Calu3 (cell line): Measurements from ENCODE around the gene SCO2. TPM values are rescaled to one million over a fixed set of nuclear protein-coding genes. Genes with fewer than 3 reads are reported as not detected.

ENCODE experiments used
- BruUV-seq: library from RNA; stranded (reverse); fragments of 400-500 nt; replicated peaks from 2 replicates; lab custom pipeline; 2021; lab: Mats Ljungman, UMichigan
- CTCF ChIA-PET: fragments of 300-600 bp; sonication (Branson Sonifier 250); formaldehyde crosslinking; loops from one replicate; lab custom pipeline; 2022; ENCODE audit warnings: antibody characterized with exemption; lab: Charles Lee
- DNase-seq: peaks from one replicate; pipeline ENCODE4 v3.0.0; 2022
- H3K27ac Mint-ChIP-seq: one replicate; pipeline ENCODE4 v1.8.0; 2022; ENCODE audit warnings: mixed read lengths; ENCODE audit not compliant: unreplicated experiment
- H3K27me3 Mint-ChIP-seq: one replicate; pipeline ENCODE4 v1.8.0; 2022; ENCODE audit warnings: mixed read lengths; ENCODE audit not compliant: unreplicated experiment
- H3K36me3 Mint-ChIP-seq: one replicate; pipeline ENCODE4 v1.8.0; 2022; ENCODE audit warnings: mild to moderate bottlenecking, moderate library complexity, mixed read lengths; ENCODE audit not compliant: insufficient read depth, unreplicated experiment
- H3K4me1 Mint-ChIP-seq: one replicate; pipeline ENCODE4 v1.8.0; 2022; ENCODE audit warnings: mild to moderate bottlenecking, low read depth, mixed read lengths; ENCODE audit not compliant: unreplicated experiment
- H3K4me3 Mint-ChIP-seq: one replicate; pipeline ENCODE4 v1.8.0; 2022; ENCODE audit warnings: mild to moderate bottlenecking, low read depth, moderate library complexity, mixed read lengths; ENCODE audit not compliant: unreplicated experiment
- H3K9me3 Mint-ChIP-seq: one replicate; pipeline ENCODE4 v1.8.0; 2022; ENCODE audit warnings: low read depth, mixed read lengths; ENCODE audit not compliant: unreplicated experiment
- intact Hi-C: fragments of 100-400 bp; cut with micrococcal nuclease; formaldehyde crosslinking; loops from one replicate; pipeline ENCODE4 v1.10.0; 2022; ENCODE audit not compliant: unreplicated experiment
- total RNA-seq: library from RNA; stranded (reverse); gene quantifications from 2 replicates; pipeline ENCODE4 v1.2.3, GENCODE V29; 2022
- TF ChIP-seq, protein P1 (sequence below): fragments of 200-600 bp; IDR thresholded peaks from one replicate; pipeline ENCODE4 v1.8.0; 2022; ENCODE audit warnings: antibody characterized with exemption; ENCODE audit not compliant: unreplicated experiment

SCO2 gene
- total RNA-seq, 1 experiment from 2014 or later, result 3.6 TPM

DNA sequence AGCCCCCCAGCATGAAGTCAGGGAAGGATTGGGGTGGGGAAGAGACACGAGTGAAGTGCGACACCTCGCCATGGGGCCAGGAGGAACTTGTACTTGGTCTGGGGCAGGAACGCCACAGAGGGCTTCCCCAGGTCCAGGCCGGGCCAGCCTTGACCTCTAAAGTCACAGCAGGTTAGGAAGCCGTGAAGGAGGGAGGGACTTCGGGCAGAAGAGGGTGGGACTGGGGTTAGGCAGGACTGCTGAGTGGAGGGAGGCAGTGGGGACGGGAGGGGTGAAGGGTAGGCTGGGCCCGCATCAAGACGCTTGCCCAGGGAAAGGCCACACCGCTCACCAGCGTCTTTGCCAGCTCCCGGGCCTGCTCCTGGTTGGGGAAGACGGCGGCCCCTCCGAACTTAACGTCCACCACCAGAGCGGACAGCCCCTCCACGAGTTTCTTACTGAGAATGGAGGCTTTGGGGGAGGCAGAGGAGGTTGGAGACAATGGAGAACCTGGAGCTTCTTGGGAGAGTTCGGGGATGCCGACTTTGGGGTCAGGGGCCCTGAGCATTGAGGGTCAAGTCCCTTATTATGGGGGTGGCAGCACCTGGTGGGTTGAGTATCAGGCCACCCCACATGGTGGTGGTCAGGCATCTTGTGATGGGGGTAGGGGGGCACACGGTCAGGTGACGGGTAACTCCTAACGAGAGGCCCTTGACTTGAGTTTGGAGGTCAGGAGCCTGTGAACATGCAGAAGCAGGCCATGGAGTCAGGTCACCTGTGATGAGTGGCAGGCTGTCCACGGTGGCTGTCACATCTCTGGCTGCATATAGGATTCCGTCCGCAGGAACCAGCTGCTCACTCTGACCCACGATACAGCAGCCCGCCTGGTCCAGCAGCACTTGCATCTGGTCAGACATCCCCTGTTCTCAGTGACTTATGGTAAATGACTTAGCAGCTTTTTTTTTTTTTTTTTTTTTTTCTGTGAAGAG is 1.7 kb upstream of the SCO2 start:
- H3K27ac Mint-ChIP-seq, result peak overlapping the region; percentile 92
- CTCF ChIA-PET, result interaction anchor here (0.6 kb wide), 1 partner anchor 94 kb away, joined by 5 read pairs; no protein-coding TSS in a partner anchor
- intact Hi-C loops, result no loop called here

DNA sequence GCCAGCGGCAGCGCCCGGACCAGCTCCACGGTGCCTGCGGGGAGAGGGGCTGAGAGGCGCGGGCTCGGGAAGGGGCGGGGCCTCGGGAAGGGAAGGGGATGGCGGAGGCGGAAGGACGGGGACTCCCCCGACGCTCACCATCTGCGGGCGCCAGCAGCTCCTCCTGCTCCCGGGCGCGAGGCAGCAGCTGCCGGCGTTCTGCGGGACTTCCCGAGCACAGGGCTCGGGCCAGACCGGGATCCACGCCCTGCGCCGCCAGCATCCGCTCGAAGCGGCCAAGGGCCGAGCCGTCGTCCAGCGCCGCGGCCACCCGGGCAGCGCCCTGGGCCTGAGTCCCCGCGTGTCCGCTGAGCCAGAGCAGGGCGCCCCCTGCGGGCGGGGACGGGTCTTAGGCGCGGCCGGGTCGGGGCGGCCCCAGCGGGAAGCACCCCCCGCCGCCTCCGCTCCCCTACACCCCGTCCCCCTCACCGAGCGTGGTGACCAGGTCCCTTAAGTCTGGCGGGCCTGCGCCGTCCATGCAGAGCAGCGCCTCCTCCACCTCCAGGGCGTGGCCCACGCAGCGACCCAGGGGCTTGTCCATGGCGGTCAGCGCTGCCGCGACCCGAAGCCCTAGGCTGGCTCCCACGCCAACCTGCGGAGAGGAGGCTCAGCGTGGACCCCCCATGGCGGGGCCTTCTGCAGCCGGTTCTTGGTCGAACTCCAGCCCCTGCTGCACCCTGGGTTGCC is 873 bp upstream of the SCO2 start:
- TF ChIP-seq, protein P1, sequence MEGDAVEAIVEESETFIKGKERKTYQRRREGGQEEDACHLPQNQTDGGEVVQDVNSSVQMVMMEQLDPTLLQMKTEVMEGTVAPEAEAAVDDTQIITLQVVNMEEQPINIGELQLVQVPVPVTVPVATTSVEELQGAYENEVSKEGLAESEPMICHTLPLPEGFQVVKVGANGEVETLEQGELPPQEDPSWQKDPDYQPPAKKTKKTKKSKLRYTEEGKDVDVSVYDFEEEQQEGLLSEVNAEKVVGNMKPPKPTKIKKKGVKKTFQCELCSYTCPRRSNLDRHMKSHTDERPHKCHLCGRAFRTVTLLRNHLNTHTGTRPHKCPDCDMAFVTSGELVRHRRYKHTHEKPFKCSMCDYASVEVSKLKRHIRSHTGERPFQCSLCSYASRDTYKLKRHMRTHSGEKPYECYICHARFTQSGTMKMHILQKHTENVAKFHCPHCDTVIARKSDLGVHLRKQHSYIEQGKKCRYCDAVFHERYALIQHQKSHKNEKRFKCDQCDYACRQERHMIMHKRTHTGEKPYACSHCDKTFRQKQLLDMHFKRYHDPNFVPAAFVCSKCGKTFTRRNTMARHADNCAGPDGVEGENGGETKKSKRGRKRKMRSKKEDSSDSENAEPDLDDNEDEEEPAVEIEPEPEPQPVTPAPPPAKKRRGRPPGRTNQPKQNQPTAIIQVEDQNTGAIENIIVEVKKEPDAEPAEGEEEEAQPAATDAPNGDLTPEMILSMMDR, result peak; percentile 72
- H3K9me3 Mint-ChIP-seq, result no peaks in the 10 kb centered on the region
- peak overlapping the region; percentile 85 for H3K4me3 Mint-ChIP-seq
- no TSS peak for BruUV-seq
- H3K27ac Mint-ChIP-seq, result peak overlapping the region; percentile 92
- peak; percentile 88 for DNase-seq
- CTCF ChIA-PET, result interaction anchor here (0.6 to 2.3 kb wide), 10 partner anchors 13 to 95 kb away, joined by 3 to 30 read pairs (median 6); partner anchors contain the start of genes KLHDC7B, LMF2, NCAPH2 and SYCE3
- peaks cover 20% of the 10 kb centered on the region for H3K4me1 Mint-ChIP-seq
- H3K27me3 Mint-ChIP-seq, result no peaks in the 10 kb centered on the region
- intact Hi-C loops, result no loop called here
- peaks cover 94% of the 10 kb centered on the region for H3K36me3 Mint-ChIP-seq

More for the DNA sequence above, 1.7 kb upstream of the SCO2 start:
- Mint-ChIP-seq H3K36me3 (peaks cover 99% of the 10 kb centered on the region), H3K27me3 (no peaks in the 10 kb centered on the region), H3K4me1 (peaks cover 20% of the 10 kb centered on the region), H3K9me3 (no peaks in the 10 kb centered on the region), H3K4me3 (peak overlapping the region; percentile 85)
- TF ChIP-seq, protein P1, result no peak
- BruUV-seq, result no TSS peak
- peak; percentile 71 for DNase-seq

DNA sequence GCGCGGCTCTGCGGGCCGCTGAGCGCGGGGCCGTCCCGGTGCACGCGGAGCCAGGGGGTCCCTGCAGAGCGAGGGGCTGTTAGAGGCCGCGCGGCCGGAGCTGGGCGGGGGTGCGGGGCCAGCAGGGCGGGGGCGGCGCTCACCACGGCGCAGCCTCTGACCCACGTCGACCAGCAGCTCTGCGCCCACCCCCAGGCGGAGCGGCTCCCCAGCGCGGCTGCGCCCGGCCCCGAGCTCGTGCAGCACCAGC is 385 bp upstream of the SCO2 start:
- Mint-ChIP-seq H3K27me3 (no peaks in the 10 kb centered on the region), H3K27ac (peak overlapping the region; percentile 62), H3K9me3 (no peaks in the 10 kb centered on the region), H3K4me1 (peaks cover 20% of the 10 kb centered on the region), H3K36me3 (peaks cover 89% of the 10 kb centered on the region), H3K4me3 (peak overlapping the region; percentile 85)
- DNase-seq, result no peak
- TF ChIP-seq, protein P1, result peak; percentile 55
- CTCF ChIA-PET, result interaction anchor here (0.6 to 2.3 kb wide), 10 partner anchors 14 to 95 kb away, joined by 3 to 30 read pairs (median 6); partner anchors contain the start of genes KLHDC7B, LMF2, NCAPH2 and SYCE3
- no TSS peak for BruUV-seq
- intact Hi-C loops, result no loop called here

DNA sequence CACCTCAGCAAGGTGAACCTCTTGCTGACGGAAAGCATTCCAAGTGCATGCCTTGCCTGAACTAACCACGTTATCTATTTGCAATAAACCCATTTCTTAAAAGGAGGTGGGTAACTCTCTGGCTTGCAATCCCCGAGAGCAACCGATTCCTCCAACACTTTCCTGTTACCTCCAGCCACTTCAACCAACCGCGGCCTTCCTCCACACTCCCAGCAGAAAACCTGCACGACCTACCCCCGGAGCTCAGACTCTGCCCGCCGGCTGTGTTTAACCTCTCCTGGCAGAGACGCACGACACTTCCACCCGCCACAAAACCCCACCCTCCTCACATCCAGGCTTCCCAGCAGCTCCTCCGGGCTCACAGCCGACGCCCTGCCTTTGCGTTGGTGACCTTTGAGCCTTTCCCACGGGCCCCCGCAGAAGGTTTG is 708 bp downstream of the SCO2 start:
- Mint-ChIP-seq H3K27ac (peak overlapping the region; percentile 62), H3K4me3 (peak overlapping the region; percentile 85), H3K27me3 (no peaks in the 10 kb centered on the region), H3K36me3 (peaks cover 86% of the 10 kb centered on the region), H3K9me3 (no peaks in the 10 kb centered on the region), H3K4me1 (peaks cover 20% of the 10 kb centered on the region)
- CTCF ChIA-PET, result interaction anchor here (0.5 to 2.3 kb wide), 6 partner anchors 16 to 96 kb away, joined by 4 to 30 read pairs (median 8); partner anchors contain the start of genes LMF2, NCAPH2 and SYCE3
- no TSS peak for BruUV-seq
- intact Hi-C loops, result no loop called here
- no peak for DNase-seq
- TF ChIP-seq, protein P1, result no peak
